Skeletal muscle tissue (tissue), 4 donors: ENCODE measurements around the gene RABGGTA. TPM values are rescaled to one million over a fixed set of nuclear protein-coding genes. Genes with fewer than 3 reads are reported as not detected.

Experiments used
- H3K27ac ChIP-seq: one replicate; pipeline ENCODE4 v1.7.0; 2013; ENCODE audit warnings: mild to moderate bottlenecking, low read depth, low read length, inconsistent platforms
- H3K27me3 ChIP-seq, 3 donors: one replicate each; pipeline ENCODE4 v1.7.0; 2013; ENCODE audit warnings: low read length in 3 of 3; ENCODE audit not compliant: control insufficient read depth in 3 of 3, insufficient read depth in 3 of 3
- H3K36me3 ChIP-seq, 3 donors: one replicate each; pipeline ENCODE4 v1.7.0; 2013; ENCODE audit warnings: low read length in 3 of 3; ENCODE audit not compliant: control insufficient read depth in 3 of 3, insufficient read depth in 3 of 3
- H3K4me1 ChIP-seq, 3 donors: one replicate each; pipeline ENCODE4 v1.7.0; 2013; ENCODE audit warnings: low read length in 3 of 3, mild to moderate bottlenecking in 3 of 3; ENCODE audit not compliant: control insufficient read depth in 3 of 3, insufficient read depth in 3 of 3
- H3K4me3 ChIP-seq, 3 donors: one replicate each; pipeline ENCODE4 v1.7.0; 2013; ENCODE audit warnings: low read length in 3 of 3
- H3K9ac ChIP-seq, 3 donors: one replicate each; pipeline ENCODE4 v1.7.0; 2013; ENCODE audit warnings: low read length in 3 of 3, mild to moderate bottlenecking in 3 of 3, moderate library complexity in 2 of 3, low read depth in 1 of 3
- H3K9me3 ChIP-seq, 3 donors: one replicate each; pipeline ENCODE4 v1.7.0; 2013; ENCODE audit warnings: low read length in 3 of 3; ENCODE audit not compliant: control insufficient read depth in 3 of 3
- total RNA-seq: library from RNA; depleted of rRNA; stranded (reverse); fragments of >200 nt; gene quantifications from one replicate; pipeline ENCODE4 v1.2.3, GENCODE V29; 2014
- donor health status: Osteomylitis.

The RABGGTA gene
- total RNA-seq, 1 donor from 2014 or later = 11.5 TPM

GRCh38 chr14:24269910-24270536 is 1.4 kb downstream of the RABGGTA start:
- no peaks in the 10 kb centered on the region for H3K27me3 ChIP-seq
- no peak overlapping the region for H3K4me3 ChIP-seq
- H3K9ac ChIP-seq = no peak overlapping the region
- H3K4me1 ChIP-seq = peaks cover 0 to 15% (median 13%) of the 10 kb centered on the region in 3 donors
- H3K9me3 ChIP-seq = no peaks in the 10 kb centered on the region
- H3K27ac ChIP-seq = no peak overlapping the region
- peaks cover 26 to 44% (median 39%) of the 10 kb centered on the region in 3 donors for H3K36me3 ChIP-seq

- peaks cover 0 to 15% (median 13%) of the 10 kb centered on the region in 3 donors for H3K4me1 ChIP-seq
- H3K9ac ChIP-seq = no peak overlapping the region
- no peak overlapping the region for H3K27ac ChIP-seq
- H3K27me3 ChIP-seq = no peaks in the 10 kb centered on the region
- H3K4me3 ChIP-seq = no peak overlapping the region
- H3K9me3 ChIP-seq = no peaks in the 10 kb centered on the region
- H3K36me3 ChIP-seq = peaks cover 29 to 48% (median 39%) of the 10 kb centered on the region in 3 donors
Measured at GRCh38 chr14:24269368-24269767, 2.0 kb downstream of the RABGGTA start.

GRCh38 chr14:24268225-24268624 is 3.2 kb downstream of the RABGGTA start:
- peaks cover 29 to 48% (median 39%) of the 10 kb centered on the region in 3 donors for H3K36me3 ChIP-seq

GRCh38 chr14:24267516-24267915 is 3.9 kb downstream of the RABGGTA start:
- peaks cover 0 to 15% (median 9%) of the 10 kb centered on the region in 3 donors for H3K4me1 ChIP-seq
- H3K9ac ChIP-seq = no peak overlapping the region
- peaks cover 29 to 48% (median 39%) of the 10 kb centered on the region in 3 donors for H3K36me3 ChIP-seq
- H3K27ac ChIP-seq = no peak overlapping the region
- H3K9me3 ChIP-seq = no peaks in the 10 kb centered on the region
- H3K4me3 ChIP-seq = no peak overlapping the region
- H3K27me3 ChIP-seq = no peaks in the 10 kb centered on the region

More at GRCh38 chr14:24268225-24268624, 3.2 kb downstream of the RABGGTA start:
- no peaks in the 10 kb centered on the region for H3K9me3 ChIP-seq
- peaks cover 0 to 15% (median 9%) of the 10 kb centered on the region in 3 donors for H3K4me1 ChIP-seq
- H3K9ac ChIP-seq = no peak overlapping the region
- no peaks in the 10 kb centered on the region for H3K27me3 ChIP-seq
- no peak overlapping the region for H3K4me3 ChIP-seq
- H3K27ac ChIP-seq = no peak overlapping the region

- Histone ChIP-seq H3K4me1 (peaks cover 0 to 10% (median 5%) of the 10 kb centered on the region in 3 donors), H3K9me3 (no peaks in the 10 kb centered on the region), H3K27ac (no peak overlapping the region), H3K4me3 (no peak overlapping the region), H3K36me3 (peaks cover 29 to 48% (median 39%) of the 10 kb centered on the region in 3 donors), H3K9ac (no peak overlapping the region), H3K27me3 (no peaks in the 10 kb centered on the region)
Measured at GRCh38 chr14:24266344-24267244, 4.8 kb downstream of the RABGGTA start.

GRCh38 chr14:24264298-24264697 is 7.1 kb downstream of the RABGGTA start:
- Histone ChIP-seq H3K9ac (no peak overlapping the region), H3K36me3 (peaks cover 25 to 44% (median 31%) of the 10 kb centered on the region in 3 donors), H3K4me1 (no peaks in the 10 kb centered on the region), H3K9me3 (no peaks in the 10 kb centered on the region), H3K27ac (no peak overlapping the region), H3K27me3 (no peaks in the 10 kb centered on the region), H3K4me3 (no peak overlapping the region)

GRCh38 chr14:24263848-24264247 is 7.5 kb downstream of the RABGGTA start:
- Histone ChIP-seq H3K27ac (no peak overlapping the region), H3K27me3 (no peaks in the 10 kb centered on the region), H3K9me3 (no peaks in the 10 kb centered on the region), H3K4me3 (no peak overlapping the region), H3K9ac (no peak overlapping the region), H3K4me1 (no peaks in the 10 kb centered on the region), H3K36me3 (peaks cover 21 to 39% (median 26%) of the 10 kb centered on the region in 3 donors)

GRCh38 chr14:24262821-24263733 is 8.3 kb downstream of the RABGGTA start, which contains the start of gene TGM1:
Gene TGM1 (minus strand): TSS chr14:24263177. CDS start chr14:24262352, 825 bp downstream.
- Histone ChIP-seq H3K9ac (no peak within 1 kb of the TSS), H3K9me3 (no peaks in the 10 kb centered on the region), H3K4me1 (no peaks in the 10 kb centered on the region)

GRCh38 chr14:24261969-24262327 is 9.4 kb downstream of the RABGGTA start:
- Histone ChIP-seq H3K4me3 (no peak overlapping the region), H3K27me3 (no peaks in the 10 kb centered on the region), H3K9me3 (no peaks in the 10 kb centered on the region), H3K27ac (no peak overlapping the region), H3K36me3 (peaks cover 13 to 23% (median 15%) of the 10 kb centered on the region in 3 donors), H3K9ac (no peak overlapping the region), H3K4me1 (no peaks in the 10 kb centered on the region)

More at GRCh38 chr14:24262821-24263733, 8.3 kb downstream of the RABGGTA start, which contains the start of gene TGM1:
- H3K4me3 ChIP-seq = no peak within 1 kb of the TSS
- H3K27me3 ChIP-seq = no peaks in the 10 kb centered on the region
- peaks cover 20 to 32% (median 24%) of the 10 kb centered on the region in 3 donors for H3K36me3 ChIP-seq
- no peak within 1 kb of the TSS for H3K27ac ChIP-seq
